Measurements from ENCODE around the gene BBIP1.
"Not testable (repeated sequence)": the region's sequence is repeated elsewhere in the genome, so short reads cannot be mapped to it uniquely, and the experiment has no call there.

The BBIP1 gene

GRCh38 chr10:110919971-110920881 lies 1.2 kb upstream of the BBIP1 start:
- DNase-seq, result peak; percentile 15 to 42

GRCh38 chr10:110919349-110919931 lies 460 bp upstream of the BBIP1 start, which contains the start of gene SHOC2:
TSS of gene SHOC2 (plus strand) at chr10:110919604. CDS start at chr10:110964359, 44,755 bp downstream.
- DNase-seq, result peak in 1 of 2 donors; percentile 88

DNA sequence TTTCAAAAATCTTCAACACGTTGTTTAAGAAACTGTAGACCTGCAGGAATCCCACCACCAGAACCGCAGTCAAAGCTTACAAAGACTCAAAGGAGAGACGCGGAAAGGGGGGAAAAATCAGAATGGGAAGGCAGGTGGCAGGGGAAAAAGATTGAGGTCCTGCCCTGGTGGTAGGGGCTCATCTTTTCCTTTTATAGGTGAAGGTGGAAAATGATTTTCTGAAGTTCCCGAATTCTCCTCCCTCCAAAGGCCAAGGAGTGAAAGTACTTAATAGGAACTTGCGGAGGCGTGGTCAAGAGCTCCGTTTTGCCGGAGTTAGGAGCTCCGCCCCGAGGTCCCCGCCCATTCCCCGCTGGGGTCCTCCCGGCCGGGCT lies 724 bp downstream of the BBIP1 start:
- peak in 1 of 2 donors; percentile 89 for DNase-seq

- no peak for DNase-seq
These were observed 2.2 kb downstream of the BBIP1 start for GRCh38 chr10:110916554-110917346.

DNA sequence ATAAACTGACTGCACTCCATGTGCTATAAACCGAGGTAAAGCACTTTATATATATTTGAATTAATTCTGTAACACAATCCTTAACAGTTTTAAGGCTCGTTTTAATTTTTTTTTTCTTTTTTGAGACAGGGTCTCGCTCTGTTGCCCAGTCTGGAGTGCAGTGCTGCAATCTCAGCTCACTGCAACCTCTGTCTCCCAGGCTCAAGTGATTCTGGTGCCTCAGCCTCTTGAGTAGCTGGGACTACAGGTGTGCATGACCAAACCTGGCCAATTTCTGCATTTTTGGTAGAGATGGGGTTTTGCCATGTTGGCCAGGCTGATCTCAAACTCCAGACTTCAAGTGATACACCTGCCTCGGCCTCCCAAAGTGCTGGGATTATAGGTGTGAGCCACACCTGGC lies 3.4 kb downstream of the BBIP1 start:
- DNase-seq, result not testable (repeated sequence)

- DNase-seq, result no peak
These were observed 3.9 kb downstream of the BBIP1 start for GRCh38 chr10:110915035-110915434.

GRCh38 chr10:110914431-110914830 lies 4.5 kb downstream of the BBIP1 start:
- no peak for DNase-seq

GRCh38 chr10:110912374-110912773 lies 6.6 kb downstream of the BBIP1 start:
- no peak for DNase-seq

DNA sequence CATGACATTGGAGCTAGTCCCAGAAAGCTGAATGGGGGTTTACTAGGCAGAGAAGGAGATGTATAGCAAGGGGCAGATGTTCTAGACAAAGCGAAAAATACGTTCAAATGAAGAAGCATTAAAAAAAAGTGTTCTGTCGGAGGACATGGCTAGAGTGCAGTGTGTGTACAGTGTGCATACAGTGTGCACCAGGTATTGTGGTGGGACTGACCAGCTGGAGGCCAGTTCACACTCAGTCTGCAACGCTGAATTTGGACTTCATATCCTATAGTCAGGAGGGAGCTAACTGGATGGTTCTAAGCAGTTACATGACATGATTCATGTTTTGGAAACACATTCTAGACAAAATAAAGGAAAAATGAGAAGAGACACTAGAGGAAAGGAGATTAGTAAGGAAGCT lies 8.8 kb downstream of the BBIP1 start:
- no peak for DNase-seq

DNA sequence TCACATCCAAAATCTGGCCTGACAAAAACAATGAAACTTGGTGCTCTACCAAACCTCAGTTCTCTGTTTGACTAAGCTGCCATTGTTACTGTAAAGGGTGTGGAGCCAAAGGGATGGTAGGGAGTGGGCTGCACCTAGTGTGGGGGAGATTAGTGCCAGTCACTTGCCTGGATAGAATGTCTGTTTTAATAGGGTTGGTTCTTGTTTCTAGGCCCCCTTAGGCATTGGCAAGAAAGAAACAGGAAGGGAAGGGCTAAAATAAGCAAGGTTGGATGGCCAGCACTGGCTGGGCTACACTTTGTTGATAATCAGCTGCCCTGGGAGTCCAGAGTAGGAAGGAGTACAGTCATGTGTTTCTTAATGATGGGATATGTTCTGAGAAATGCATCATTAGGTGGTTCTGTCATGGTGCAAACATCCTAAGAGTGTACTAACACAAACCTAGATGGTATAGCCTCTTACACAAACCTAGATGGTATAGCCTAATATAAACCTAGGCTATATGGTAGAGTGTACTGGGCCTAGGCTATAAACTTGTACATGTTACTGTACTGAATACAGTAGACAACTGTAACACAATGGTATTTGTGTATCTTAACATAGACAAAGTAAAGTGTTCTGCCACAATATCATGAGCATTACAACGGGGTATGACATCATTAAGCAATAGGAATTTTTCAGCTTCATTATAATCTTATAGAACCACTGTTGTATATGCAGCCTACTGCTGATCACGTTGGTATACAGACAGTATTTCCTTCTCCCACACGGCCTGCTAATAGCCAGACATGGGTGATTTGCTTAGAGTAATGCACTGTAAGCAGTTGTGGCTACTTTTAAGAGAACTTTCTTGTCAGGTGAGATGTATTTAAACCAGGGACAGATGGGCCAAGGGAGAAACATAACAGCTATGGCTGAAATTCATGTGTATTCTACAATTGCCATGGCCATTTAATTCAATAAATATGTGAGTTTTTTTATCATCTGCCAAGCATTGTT lies 15.4 kb downstream of the BBIP1 start:
- DNase-seq, result no peak

GRCh38 chr10:110901954-110902819 lies 16.8 kb downstream of the BBIP1 start:
- no peak for DNase-seq

DNA sequence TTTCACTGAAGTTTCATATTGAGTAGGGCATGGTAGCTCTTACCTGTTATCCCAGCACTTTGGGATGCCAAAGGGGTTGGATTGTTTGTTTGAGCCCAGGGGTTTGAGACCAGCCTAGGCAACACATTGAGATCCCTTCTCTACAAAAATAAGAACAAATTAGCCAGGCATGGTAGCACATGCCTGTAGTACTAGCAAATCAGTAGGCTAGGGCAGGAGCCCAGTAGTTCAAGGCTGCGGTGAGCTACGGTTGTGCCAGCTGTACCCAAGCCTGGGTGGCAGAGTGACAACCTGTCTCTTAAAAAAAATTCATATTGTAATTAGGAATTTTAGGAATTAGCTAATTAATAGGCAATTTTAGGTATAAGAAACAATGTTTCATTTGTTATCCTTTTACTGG lies 18.0 kb downstream of the BBIP1 start:
- no peak for DNase-seq

DNA sequence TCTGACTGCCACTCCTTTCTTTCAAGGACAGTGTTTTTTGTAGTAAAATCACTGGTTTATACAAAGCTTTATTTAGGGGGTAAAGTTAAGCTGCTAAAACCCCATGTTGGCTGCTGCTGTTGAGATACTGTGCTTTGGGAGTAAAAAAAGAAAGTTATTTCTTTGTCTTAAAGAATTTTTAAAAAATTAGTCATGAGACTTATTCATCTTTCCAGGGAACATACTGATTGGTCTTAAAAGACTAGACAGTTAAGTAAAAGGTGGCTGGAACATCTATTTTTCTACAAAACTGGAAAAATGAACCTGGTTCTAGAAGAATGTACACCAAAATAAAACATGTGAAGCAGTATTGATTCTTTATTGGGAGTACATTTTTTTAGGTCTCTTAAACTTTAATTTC lies 20.6 kb downstream of the BBIP1 start:
- no peak for DNase-seq

GRCh38 chr10:110897184-110897583 lies 21.8 kb downstream of the BBIP1 start:
- DNase-seq, result no peak

GRCh38 chr10:110893559-110894179 lies 25.3 kb downstream of the BBIP1 start:
- DNase-seq, result peak in 1 of 2 donors; percentile 45

DNA sequence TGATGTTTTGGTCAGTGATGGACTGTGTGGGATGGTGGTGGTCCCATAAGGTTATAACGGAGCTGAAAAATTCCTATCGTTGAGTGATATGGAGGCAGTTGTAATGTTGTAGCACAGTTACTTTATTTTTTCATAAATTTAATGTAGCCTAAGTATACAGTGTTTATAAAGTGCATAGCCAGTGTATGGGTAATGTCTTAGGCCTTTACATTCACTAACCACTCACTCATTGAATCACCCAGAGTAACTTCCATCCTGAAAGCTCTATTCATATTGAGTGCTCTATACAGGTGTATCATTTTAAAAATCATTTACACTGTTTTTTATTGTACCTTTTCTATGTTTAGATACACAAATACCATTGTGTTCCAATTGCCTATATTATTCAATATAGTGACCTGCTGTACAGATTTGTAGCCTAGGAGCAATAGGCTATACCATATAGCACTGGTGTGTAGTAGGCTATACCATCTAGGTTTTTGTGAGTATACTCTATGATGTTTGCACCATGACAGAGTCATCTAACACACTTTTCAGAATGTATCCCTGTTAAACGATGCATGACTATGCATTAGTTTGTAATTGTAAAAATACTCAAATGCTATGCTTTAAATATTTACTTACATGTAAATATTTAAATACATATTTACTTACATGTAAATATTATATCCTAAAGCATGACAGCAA lies 26.2 kb downstream of the BBIP1 start:
- DNase-seq, result no peak

DNA sequence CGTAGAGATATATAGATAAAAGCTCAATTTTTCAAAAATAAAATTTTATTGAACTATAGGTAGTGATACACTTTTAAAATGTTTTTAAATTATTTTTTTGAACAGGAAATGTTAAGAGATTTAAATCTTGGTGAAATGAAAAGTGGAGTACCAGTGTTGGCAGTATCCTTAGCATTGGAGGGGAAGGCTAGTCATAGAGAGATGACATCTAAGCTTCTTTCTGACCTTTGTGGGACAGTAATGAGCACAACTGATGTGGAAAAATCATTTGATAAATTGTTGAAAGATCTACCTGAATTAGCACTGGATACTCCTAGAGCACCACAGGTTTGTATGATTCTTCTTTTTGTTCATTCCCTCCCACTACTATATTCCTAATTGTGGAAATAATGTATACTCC lies 31.4 kb downstream of the BBIP1 start:
- DNase-seq, result no peak

- no peak for DNase-seq
These were observed 32.9 kb downstream of the BBIP1 start for GRCh38 chr10:110885932-110886674.

- DNase-seq, result no peak
These were observed 35.1 kb downstream of the BBIP1 start for GRCh38 chr10:110883924-110884323.

Measured in bone marrow (tissue), 2 donors.